HPDE6-E6E7 (cell line): ENCODE results near the gene SLC13A1.
"Not testable (repeated sequence)": the region's sequence is repeated elsewhere in the genome, so short reads cannot be mapped to it uniquely, and the experiment has no call there.

Experiments used
- DNase-seq: peaks from one replicate; pipeline ENCODE4 v3.0.0; 2011; ENCODE audit warnings: missing footprints; ENCODE audit errors: extremely low spot score

SLC13A1 gene, protein sequence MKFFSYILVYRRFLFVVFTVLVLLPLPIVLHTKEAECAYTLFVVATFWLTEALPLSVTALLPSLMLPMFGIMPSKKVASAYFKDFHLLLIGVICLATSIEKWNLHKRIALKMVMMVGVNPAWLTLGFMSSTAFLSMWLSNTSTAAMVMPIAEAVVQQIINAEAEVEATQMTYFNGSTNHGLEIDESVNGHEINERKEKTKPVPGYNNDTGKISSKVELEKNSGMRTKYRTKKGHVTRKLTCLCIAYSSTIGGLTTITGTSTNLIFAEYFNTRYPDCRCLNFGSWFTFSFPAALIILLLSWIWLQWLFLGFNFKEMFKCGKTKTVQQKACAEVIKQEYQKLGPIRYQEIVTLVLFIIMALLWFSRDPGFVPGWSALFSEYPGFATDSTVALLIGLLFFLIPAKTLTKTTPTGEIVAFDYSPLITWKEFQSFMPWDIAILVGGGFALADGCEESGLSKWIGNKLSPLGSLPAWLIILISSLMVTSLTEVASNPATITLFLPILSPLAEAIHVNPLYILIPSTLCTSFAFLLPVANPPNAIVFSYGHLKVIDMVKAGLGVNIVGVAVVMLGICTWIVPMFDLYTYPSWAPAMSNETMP

DNA sequence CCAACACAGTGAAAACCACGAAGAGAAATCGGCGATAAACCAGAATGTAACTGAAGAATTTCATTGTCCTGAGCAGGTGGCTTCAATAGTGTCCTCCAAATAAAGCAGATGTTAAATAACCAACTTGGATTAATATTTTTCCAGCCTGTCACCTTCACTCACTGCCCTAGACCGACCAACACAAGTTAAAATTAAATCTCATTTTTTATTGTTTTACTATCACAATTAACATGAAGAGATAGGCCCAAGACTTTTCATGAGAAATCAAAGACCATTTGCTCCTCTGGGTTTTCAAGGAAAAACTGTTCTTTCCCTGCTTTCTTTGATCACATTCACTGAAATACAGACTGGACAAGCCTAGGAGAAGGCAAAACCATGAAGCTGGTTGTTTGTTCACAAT, at the start of gene SLC13A1:
Gene SLC13A1 (minus strand): TSS at position 87 of the 400 bp plus-strand sequence. CDS start 23 bp downstream, at position 64.
- DNase-seq = no peak

DNA sequence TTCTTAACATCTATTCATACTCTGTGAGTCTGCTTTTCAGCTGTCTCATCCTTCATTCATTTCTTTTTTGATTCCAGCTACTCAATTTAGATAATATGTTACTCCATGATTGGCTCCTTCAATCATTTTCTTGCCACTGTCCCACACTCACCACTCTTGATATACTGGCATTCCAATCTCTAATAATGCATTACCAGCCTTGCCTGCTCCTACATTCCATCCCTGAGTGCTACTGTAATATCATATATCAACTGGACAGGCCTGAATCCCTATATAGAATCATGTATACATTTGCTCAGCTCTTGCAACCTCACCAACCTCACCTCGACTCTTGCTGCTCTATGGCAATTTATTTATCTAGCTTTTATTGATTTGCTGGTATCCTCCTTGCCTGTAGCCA, 45.0 kb upstream of the SLC13A1 start:
- DNase-seq = no peak

DNA sequence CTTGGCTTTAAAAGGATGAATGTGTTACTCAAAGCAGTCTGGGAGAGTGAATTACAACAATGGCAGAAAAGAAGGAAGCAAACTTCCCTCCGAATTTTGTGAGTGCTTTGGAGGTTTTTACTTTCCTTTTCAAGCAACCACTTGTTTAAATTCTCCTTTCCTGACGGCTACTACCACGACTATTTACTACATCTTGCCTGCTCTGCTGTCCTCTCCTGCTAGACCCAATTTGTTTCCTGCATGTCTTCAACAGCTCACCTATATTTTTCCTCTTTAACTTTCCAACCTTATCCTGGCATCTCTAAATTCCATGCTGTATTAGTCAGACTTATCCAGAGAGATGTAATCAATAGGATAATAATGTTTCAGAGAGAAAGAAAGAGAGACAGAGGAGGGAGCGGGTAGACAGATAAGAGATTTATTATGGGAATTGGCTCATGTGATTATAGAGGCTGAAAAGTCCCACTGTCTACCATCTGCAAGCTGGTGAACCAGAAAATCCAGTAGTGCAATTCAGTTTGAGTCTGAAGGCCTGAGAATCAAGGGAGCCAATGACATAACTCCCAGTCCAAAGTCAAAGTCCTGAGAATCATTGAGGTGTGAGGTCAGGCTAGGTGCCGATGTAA, 42.8 kb upstream of the SLC13A1 start:
- no peak for DNase-seq

DNA sequence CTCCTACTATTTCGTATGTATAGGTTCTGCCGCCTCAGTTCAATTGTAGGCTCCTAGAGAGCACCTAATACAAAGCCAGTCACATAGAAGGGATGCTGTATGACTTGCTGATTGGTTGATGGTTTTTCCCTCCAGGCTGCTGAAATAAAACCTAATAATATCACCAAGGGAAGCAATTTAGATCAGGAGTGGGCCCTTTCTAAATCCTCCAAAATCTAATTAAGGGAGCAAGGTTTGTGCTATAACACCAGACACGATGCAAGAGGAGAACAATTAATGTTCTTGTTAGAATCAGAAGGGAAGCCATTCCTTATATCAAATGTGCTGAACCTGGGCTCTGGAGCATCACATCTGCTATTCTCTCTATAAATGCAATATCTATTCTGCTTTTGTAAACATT, 42.0 kb upstream of the SLC13A1 start:
- no peak for DNase-seq

DNA sequence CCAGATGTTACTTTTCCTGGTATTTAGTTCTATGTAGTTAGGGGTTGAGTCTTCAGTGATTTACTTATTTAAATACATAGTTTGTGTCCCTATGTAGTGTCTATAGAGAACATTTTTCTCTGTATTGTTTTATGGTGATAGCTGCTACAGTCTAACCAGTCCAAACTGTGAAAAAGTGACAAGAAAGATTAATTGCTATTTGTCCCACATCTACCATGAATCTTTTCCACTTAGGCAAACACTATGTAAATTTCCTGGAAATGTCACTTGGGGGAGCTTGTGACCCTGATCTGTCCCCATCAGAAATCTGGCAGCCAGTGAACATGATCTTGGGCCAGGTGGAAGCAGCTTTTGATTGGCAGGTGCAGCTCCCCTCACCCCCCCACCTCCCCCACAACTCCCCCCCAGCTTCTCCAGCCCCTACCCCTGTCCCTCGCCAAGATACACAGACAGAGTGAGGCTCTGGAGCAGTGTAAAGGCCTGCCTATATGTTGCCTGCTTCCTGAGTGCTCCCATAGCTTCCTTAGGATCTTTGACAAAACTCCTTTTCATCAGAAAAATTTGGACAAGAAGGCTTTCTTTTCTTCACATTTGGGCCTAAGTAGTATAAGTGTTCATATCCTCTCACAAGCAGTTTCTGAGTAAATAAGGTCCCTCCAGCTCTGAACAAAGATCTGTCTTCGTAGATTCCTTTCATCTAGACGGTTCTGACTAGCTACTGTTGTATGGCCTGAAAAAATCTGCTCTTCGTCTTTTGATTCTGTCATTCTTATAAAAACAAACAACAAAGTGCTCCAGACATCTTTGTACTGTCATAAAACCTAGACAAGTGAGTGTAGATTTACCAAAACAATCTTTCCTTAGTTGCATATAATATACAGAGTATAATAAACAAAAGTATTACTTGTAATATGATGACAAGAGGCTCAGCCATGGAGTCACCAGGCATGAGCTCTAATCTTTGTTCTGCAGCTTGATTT, 31.5 kb upstream of the SLC13A1 start:
- no peak for DNase-seq

DNA sequence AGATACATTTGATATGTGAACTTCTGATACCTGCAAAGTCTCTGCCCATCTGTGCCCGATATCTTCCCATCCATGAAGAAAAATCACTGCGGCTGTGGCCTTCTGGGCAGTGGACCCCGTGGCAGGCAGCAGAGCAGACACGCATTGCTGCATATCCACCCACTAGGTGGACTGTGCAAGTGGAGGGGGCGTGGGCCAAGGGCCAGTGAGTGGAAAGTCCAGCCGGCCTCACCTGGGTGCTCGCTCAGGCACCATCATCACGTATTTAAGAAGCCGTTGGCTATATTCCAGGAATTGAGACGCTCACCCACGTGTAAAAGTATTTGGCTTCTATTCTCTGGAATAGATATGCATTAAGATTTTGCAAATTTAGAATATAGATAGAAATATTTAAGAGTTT, 30.8 kb upstream of the SLC13A1 start:
- no peak for DNase-seq

DNA sequence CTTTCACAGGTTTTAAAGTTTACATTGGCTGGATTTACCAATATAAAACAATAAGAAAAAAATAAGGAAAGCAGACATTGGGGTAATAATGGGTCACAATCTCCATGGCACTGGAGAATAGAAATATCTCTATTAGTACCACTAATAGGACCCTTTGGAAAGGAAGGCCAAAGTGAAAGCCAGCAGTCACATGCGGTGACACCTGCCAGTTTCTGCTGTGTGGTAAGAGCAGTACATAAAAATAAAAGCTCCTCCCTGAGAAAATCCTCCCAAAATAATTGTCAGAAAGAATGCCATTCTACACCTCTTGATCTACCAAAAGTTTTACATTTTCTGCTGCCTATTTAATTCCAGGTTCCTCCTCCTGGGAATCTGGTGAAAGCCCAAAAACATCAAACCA, 30.4 kb upstream of the SLC13A1 start:
- DNase-seq = no peak

DNA sequence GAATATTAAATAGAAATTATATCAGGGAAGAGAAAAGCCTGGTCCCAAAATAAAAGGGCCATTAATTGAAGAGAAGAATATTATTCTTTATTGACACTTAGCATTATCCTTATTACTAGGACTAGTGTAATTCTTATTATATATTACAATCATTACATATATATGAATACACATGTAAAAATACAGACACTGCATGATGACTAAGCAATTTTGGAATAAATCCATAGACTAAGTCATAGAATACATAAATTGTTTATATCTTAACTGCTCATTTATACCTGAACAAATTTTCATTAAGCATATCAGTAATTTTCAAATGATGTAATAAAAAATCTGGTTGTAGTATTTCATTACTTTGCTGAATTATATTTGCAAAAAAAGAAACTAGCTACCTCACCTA, 29.7 kb upstream of the SLC13A1 start:
- no peak for DNase-seq

DNA sequence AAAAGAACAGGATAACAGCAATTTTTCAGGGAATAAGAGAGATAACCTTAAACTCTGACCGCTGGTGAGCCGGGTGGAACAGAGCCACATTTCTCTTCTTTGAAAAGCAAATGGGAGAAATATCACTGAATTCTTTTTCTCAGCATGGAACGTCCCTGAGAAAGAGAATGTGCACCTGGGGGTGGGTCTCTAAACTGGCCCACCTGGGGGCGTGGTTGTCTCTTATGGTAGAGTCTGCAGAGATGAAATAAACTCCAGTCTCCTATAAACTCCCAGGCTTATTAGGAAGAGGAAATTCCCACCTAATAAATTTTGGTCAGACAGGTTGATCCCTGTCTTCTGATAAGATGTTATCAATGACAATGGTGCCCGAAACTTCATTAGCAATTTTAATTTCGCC, 27.9 kb upstream of the SLC13A1 start:
- DNase-seq = not testable (repeated sequence)

DNA sequence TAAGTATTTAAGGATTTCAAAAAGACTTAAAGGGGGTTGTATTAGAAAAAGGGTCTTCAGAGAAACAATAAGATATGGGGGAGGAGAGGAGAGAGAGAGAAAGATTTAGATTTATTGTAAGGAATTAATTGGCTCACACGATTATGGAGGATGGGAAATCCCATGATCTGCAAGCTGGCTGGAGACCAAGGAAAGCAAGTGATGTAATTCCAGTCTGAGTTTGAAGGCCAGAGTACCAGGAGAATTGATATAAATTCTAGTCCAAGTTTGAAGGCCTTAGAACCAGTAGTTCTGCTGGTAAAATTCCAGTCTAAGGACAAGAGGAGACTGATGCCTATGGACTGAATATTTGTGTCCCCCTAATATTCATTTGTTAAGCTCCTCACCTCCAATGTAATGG, 20.6 kb upstream of the SLC13A1 start:
- DNase-seq = no peak

DNA sequence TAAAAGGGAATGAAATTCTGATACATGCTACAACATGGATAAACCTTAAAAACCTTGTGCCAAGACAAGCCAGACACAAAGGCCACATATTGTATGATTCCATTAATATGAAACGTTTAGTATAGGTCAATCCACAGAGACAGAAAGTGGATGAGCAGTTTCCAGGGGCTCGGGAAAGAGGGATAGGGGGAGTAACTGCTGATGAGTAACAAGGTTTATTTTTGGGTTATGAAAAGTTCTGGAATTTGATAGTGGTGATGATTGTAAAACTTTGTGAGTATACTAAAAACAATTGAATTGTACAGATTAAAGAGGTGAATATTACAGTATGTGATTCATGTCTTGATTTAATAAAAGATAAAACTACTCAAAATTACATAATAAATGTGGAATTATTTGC, 19.1 kb upstream of the SLC13A1 start:
- no peak for DNase-seq

DNA sequence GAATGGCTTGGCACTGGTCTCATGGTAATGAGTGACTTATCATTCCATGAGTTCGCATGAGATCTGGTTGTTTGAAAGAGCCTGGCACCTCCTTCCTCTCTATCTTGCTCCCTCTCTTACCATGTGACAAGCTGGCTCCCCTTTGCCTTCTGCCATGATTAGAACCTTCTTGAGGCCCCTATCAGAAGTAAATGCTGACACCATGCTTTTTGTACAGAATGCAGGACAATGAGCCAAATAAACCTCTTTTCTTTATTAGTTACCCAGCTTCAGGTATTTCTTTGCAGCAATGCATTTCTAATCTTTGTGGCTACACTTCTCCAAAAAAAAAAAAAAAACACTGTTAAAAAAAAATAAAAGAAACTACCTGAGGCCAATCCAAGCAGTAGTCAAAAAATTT, 17.1 kb upstream of the SLC13A1 start:
- no peak for DNase-seq

DNA sequence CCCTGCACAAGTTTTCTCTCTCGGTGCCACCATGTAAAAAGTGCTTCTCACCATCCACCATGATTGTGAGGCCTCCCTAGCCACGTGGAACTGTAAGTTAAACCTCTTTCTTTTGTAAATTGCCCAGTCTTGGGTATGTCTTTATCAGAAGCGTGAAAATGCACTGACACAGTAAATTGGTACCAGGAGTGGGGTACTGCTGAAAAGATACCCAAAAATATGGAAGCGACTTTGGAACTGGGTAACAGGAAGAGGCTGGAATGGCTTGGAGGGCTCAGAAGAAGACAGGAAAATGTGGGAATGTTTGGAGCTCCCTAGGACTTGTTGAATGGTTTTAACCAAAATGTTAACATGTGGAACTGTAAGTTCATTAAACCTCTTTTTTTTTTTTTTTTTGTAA, 15.6 kb upstream of the SLC13A1 start:
- no peak for DNase-seq

DNA sequence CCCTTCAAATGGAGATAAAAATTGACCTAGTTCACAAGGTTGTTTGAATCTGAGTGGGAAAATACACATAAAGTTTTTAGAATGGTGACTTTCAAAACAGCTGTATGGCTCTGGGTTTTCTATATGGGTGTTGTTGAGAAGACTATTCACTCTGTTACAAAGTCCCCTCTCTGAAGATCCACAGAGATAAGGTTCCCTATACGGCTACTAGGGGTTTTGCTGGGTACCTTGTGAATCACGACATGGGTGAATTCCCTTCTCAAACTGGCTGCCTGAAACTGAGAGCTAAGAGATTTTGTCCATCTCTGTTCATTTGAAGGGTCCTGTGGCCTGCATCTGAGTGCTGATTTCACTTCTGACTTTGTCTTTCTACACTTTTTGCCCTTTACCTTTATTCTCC, 11.8 kb upstream of the SLC13A1 start:
- DNase-seq = no peak

DNA sequence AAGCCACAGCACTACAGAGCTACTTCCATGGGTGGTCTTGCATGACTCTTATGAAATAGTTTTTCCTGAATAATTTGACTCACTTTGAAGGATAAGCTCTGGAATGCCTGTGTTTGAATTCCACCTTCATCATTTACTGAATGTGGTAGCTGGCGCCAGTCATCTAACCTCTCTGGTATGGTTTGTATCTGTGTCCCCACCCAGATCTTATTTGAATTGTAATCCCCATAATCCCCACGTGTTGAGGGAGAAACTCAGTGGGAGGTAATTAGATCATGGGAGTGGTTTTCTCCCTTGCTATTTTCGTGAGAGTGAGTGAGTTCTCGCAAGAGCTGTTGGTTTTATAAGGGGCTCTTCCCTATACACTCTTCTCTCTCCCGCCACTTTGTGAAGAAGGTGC, 11.2 kb upstream of the SLC13A1 start:
- DNase-seq = no peak

DNA sequence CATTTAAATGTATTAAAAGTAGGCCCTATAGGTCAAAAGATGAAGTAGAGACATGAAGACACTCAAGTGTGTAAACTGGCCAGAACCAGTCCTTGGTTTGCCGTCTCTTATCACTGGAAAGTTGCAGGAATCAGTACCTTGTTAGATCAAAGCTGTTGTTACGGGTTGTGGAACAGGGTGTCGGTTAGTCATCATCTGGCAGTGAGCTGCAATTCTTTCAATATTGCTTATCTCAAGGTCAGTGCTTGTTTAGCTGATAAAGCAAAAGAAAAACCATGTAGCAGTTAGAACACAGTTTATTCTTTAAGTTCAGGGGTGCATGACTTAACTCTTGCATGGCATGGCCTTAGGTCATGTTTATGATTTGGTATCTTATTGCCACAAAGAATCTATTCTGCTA, 10.0 kb upstream of the SLC13A1 start:
- DNase-seq = no peak

DNA sequence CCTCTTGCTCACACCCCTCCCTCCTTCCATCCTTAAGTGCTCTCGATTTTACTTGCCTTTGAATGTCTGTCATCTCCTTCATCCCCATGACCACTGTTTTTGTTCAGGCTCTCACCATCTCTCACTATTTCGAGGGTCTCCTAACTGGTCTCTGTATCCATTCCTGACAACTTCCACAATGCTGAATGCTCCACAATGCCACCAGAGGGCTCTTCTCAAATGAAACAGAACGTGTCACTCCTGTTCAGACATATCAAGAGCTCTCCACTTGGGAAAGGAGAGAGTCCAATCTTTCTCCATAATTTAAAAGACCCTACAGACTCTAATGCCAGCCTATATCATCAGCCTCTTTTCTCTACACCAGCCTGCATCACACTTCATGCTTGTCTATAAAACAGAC, 9.0 kb upstream of the SLC13A1 start:
- no peak for DNase-seq

DNA sequence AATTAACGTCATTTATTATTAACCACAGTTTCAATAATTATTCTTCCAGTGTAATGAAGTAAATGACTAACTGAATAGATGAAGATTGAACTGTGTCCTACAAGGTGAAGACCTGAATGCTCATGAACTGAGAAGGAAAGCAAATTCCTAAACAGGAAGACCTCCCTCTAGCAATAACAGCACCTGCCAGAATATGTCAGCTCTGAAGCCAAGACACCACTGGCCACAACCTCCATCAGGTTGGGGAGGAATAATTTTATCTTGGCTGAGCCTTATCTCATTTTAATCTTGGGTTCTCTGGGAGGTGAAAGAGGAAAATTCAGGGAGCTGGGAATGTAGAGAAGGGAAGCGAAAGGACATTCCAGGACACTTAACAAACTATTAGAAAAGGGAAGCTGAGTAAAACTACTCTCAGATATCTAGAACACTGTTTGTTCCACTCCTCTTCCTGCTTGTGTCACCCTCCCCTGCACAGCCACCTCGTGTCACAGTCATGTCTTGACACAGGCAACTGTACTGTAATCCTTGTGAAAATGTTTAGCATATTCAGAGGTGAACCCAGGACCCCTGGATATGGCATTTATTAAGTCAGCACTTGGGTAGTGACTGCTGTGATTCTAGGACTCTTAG, 4.6 kb upstream of the SLC13A1 start:
- DNase-seq = no peak

DNA sequence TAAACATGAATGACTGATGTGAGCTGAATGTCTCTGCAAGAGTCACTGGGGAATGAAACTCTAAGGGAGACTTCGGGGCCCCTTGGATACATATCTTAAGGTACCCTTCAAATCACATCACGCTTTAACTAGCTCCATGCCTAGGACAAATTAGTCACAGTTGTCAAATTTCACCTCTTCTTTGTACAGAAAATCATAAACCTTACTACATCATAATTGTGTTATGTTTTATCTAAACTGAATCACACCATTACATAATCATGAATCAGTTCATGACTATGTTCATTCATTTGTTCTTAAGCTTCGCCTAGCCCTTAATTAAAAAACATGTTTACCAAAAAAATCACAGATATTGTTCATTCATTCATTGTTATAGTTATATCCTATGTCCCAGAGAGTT, 2.1 kb upstream of the SLC13A1 start:
- DNase-seq = no peak

DNA sequence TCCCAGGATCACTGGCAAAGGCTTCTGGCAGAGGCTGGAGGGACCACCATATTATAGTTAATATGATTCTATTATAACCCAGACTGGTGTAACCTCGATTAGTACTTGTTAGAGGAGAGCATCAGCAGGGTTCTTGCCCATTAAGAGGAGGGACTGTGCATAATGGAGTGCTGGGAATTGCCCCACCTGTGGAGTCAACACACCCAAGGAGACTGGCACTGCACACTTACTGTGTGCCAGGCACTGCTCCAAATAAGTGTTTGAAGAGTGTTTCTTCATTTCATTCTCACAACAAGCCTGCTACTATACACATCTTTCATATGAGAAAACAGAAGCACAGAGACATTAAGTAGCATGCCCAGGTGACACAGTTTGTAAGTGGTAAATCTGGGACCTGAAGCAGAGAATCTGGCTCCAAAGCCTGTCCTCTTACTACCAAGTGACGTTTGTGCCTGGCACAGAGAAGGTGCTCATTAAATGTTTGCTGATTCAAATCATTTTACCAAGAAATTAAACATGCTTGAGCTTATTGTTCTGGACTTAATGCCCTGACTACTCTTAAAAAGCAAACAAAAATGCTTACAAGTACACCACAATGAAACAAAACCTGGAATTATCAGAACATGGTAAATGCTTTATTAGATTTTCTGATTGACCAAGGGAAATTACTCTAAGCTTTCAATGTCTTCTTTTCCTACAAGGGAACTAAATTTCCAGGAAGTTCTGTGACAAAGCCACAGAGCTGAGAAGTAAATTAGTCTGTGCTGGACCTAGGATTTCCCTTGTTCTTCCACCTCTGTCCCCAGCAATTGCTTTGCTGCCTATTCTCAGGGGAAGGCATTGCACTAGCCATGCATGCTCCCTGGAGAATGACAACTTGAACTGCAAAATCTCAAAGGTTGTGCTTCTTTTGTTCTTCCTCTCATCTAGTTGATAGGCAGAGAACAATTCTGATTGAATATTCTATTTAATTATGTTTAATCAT, 809 bp downstream of the SLC13A1 start:
- DNase-seq = no peak
